GM23248 (cell line): ENCODE data around the gene GHR.
"Not testable (repeated sequence)": the region's sequence is repeated elsewhere in the genome, so short reads cannot be mapped to it uniquely, and the experiment has no call there.

Experiments used
- EZH2 ChIP-seq: fragments of 200-600 bp; sonication (generic); IDR thresholded peaks from 2 replicates; pipeline ENCODE4 v1.6.1; 2018; ENCODE audit warnings: antibody characterized with exemption, mild to moderate bottlenecking; ENCODE audit not compliant: insufficient read depth, poor library complexity, severe bottlenecking
- EZH2phosphoT487 ChIP-seq: fragments of 200-600 bp; sonication (generic); IDR thresholded peaks from 2 replicates; pipeline ENCODE4 v1.6.1; 2018; ENCODE audit warnings: antibody characterized with exemption, moderate library complexity, mild to moderate bottlenecking, low read depth; ENCODE audit not compliant: insufficient read depth

DNA sequence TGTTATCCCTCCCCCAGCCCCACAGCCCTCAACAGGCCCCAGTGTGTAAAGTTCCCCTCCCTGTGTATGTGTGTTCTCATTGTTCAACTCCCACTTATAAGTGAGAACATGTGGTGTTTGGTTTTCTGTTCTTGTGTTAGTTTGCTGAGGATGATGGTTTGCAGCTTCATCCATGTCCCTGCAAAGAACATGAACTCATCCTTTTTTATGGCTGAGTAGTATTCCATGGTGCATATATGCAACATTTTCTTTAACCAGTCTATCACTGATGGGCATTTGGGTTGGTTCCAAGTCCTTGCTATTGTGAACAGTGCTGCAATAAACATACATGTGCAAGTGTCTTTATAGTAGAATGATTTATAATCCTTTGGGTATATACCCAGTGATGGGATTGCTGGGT, 261.8 kb downstream of the GHR start:
- TF ChIP-seq EZH2, EZH2phosphoT487: not testable (repeated sequence)
